ENCODE measurements around the gene SYT12.

The SYT12 gene

GRCh38 chr11:67022961-67023956 is at the start of gene SYT12:
SYT12 (plus strand) TSS chr11:67023134; CDS start chr11:67030145, 7,011 bp downstream.
- DNase-seq (peak; percentile 25), ATAC-seq (no peak)
- H3K4me1 Mint-ChIP-seq = peaks cover 33% of the 10 kb centered on the region
- H3K9me3 Mint-ChIP-seq = peaks cover 4% of the 10 kb centered on the region
- H3K36me3 Mint-ChIP-seq (ENCODE audit: low read depth) = no peaks in the 10 kb centered on the region
- peaks cover 49% of the 10 kb centered on the region for H3K27me3 Mint-ChIP-seq
- H3K27ac Mint-ChIP-seq = no peak within 1 kb of the TSS
- H3K4me3 Mint-ChIP-seq = peak within 1 kb of the TSS; percentile 67

GRCh38 chr11:66973956-66974580 is 48.9 kb upstream of the SYT12 start:
- Mint-ChIP-seq H3K36me3 (ENCODE audit: low read depth) (no peaks in the 10 kb centered on the region), H3K4me1 (peaks cover 17% of the 10 kb centered on the region), H3K9me3 (no peaks in the 10 kb centered on the region), H3K27me3 (peaks cover 12% of the 10 kb centered on the region), H3K4me3 (no peak overlapping the region), H3K27ac (no peak overlapping the region)
- ATAC-seq = no peak
- no peak for DNase-seq

GRCh38 chr11:66974724-66975404 is 48.1 kb upstream of the SYT12 start, which contains the start of gene C11orf86:
C11orf86 (plus strand) TSS chr11:66975304; CDS start chr11:66975363, 59 bp downstream.
- H3K27me3 Mint-ChIP-seq = peaks cover 12% of the 10 kb centered on the region
- H3K4me3 Mint-ChIP-seq = no peak within 1 kb of the TSS
- ATAC-seq (no peak), DNase-seq (no peak)
- H3K27ac Mint-ChIP-seq = no peak within 1 kb of the TSS
- peaks cover 17% of the 10 kb centered on the region for H3K4me1 Mint-ChIP-seq
- peaks cover 4% of the 10 kb centered on the region for H3K9me3 Mint-ChIP-seq
- H3K36me3 Mint-ChIP-seq (ENCODE audit: low read depth) = no peaks in the 10 kb centered on the region

GRCh38 chr11:66975405-66976027 is 47.4 kb upstream of the SYT12 start:
- peaks cover 9% of the 10 kb centered on the region for H3K27me3 Mint-ChIP-seq
- no peaks in the 10 kb centered on the region for H3K36me3 Mint-ChIP-seq (ENCODE audit: low read depth)
- ATAC-seq (no peak), DNase-seq (no peak)
- peaks cover 12% of the 10 kb centered on the region for H3K4me1 Mint-ChIP-seq
- peaks cover 5% of the 10 kb centered on the region for H3K9me3 Mint-ChIP-seq
- no peak overlapping the region for H3K27ac Mint-ChIP-seq
- H3K4me3 Mint-ChIP-seq = no peak overlapping the region

GRCh38 chr11:66976028-66976467 is 46.9 kb upstream of the SYT12 start:
- peaks cover 11% of the 10 kb centered on the region for H3K27me3 Mint-ChIP-seq
- peaks cover 5% of the 10 kb centered on the region for H3K9me3 Mint-ChIP-seq
- H3K27ac Mint-ChIP-seq = no peak overlapping the region
- peak; percentile 26 for DNase-seq
- H3K4me1 Mint-ChIP-seq = peaks cover 7% of the 10 kb centered on the region
- H3K36me3 Mint-ChIP-seq (ENCODE audit: low read depth) = no peaks in the 10 kb centered on the region
- no peak overlapping the region for H3K4me3 Mint-ChIP-seq
- ATAC-seq = peak; percentile 25

- Mint-ChIP-seq H3K27ac (no peak overlapping the region), H3K4me1 (peaks cover 3% of the 10 kb centered on the region), H3K36me3 (ENCODE audit: low read depth) (no peaks in the 10 kb centered on the region), H3K27me3 (peaks cover 12% of the 10 kb centered on the region), H3K4me3 (no peak overlapping the region), H3K9me3 (peaks cover 5% of the 10 kb centered on the region)
- DNase-seq = no peak
- no peak for ATAC-seq
Measured at GRCh38 chr11:66976925-66977324, 46.0 kb upstream of the SYT12 start.

GRCh38 chr11:66978229-66978628 is 44.7 kb upstream of the SYT12 start:
- Mint-ChIP-seq H3K27ac (no peak overlapping the region), H3K9me3 (peaks cover 5% of the 10 kb centered on the region), H3K4me3 (no peak overlapping the region), H3K4me1 (peaks cover 6% of the 10 kb centered on the region), H3K27me3 (peaks cover 14% of the 10 kb centered on the region), H3K36me3 (ENCODE audit: low read depth) (no peaks in the 10 kb centered on the region)
- DNase-seq = no peak
- ATAC-seq = no peak

- H3K4me1 Mint-ChIP-seq = peaks cover 6% of the 10 kb centered on the region
- no peak overlapping the region for H3K27ac Mint-ChIP-seq
- H3K4me3 Mint-ChIP-seq = no peak overlapping the region
- no peaks in the 10 kb centered on the region for H3K36me3 Mint-ChIP-seq (ENCODE audit: low read depth)
- H3K27me3 Mint-ChIP-seq = peaks cover 14% of the 10 kb centered on the region
- no peak for ATAC-seq
- H3K9me3 Mint-ChIP-seq = peaks cover 5% of the 10 kb centered on the region
- DNase-seq = no peak
Measured at GRCh38 chr11:66978717-66979116, 44.2 kb upstream of the SYT12 start.

- Mint-ChIP-seq H3K27ac (no peak overlapping the region), H3K36me3 (ENCODE audit: low read depth) (no peaks in the 10 kb centered on the region), H3K4me3 (no peak overlapping the region), H3K27me3 (peaks cover 12% of the 10 kb centered on the region), H3K4me1 (peaks cover 6% of the 10 kb centered on the region), H3K9me3 (peaks cover 5% of the 10 kb centered on the region)
- DNase-seq (no peak), ATAC-seq (no peak)
Measured at GRCh38 chr11:66979336-66979980, 43.5 kb upstream of the SYT12 start.

GRCh38 chr11:66981976-66982578 is 40.9 kb upstream of the SYT12 start:
- H3K4me3 Mint-ChIP-seq = no peak overlapping the region

GRCh38 chr11:66983275-66983924 is 39.5 kb upstream of the SYT12 start:
- H3K4me1 Mint-ChIP-seq = peaks cover 6% of the 10 kb centered on the region
- peaks cover 17% of the 10 kb centered on the region for H3K27me3 Mint-ChIP-seq
- ATAC-seq (no peak), DNase-seq (no peak)
- H3K27ac Mint-ChIP-seq = no peak overlapping the region
- H3K36me3 Mint-ChIP-seq (ENCODE audit: low read depth) = no peaks in the 10 kb centered on the region
- no peak overlapping the region for H3K4me3 Mint-ChIP-seq
- peaks cover 5% of the 10 kb centered on the region for H3K9me3 Mint-ChIP-seq

More at GRCh38 chr11:66981976-66982578, 40.9 kb upstream of the SYT12 start:
- no peak overlapping the region for H3K27ac Mint-ChIP-seq
- H3K9me3 Mint-ChIP-seq = peaks cover 5% of the 10 kb centered on the region
- no peaks in the 10 kb centered on the region for H3K36me3 Mint-ChIP-seq (ENCODE audit: low read depth)
- DNase-seq = peak; percentile 55
- peaks cover 17% of the 10 kb centered on the region for H3K27me3 Mint-ChIP-seq
- peaks cover 6% of the 10 kb centered on the region for H3K4me1 Mint-ChIP-seq
- ATAC-seq = no peak

GRCh38 chr11:66985508-66986177 is 37.3 kb upstream of the SYT12 start:
- no peak overlapping the region for H3K27ac Mint-ChIP-seq
- no peak overlapping the region for H3K4me3 Mint-ChIP-seq
- no peaks in the 10 kb centered on the region for H3K36me3 Mint-ChIP-seq (ENCODE audit: low read depth)
- DNase-seq (no peak), ATAC-seq (no peak)
- H3K9me3 Mint-ChIP-seq = no peaks in the 10 kb centered on the region
- H3K27me3 Mint-ChIP-seq = peaks cover 20% of the 10 kb centered on the region
- H3K4me1 Mint-ChIP-seq = peaks cover 6% of the 10 kb centered on the region

GRCh38 chr11:66986178-66986545 is 36.8 kb upstream of the SYT12 start:
- ATAC-seq (no peak), DNase-seq (no peak)
- Mint-ChIP-seq H3K36me3 (ENCODE audit: low read depth) (no peaks in the 10 kb centered on the region), H3K4me3 (no peak overlapping the region), H3K27ac (no peak overlapping the region), H3K27me3 (peaks cover 18% of the 10 kb centered on the region), H3K9me3 (no peaks in the 10 kb centered on the region), H3K4me1 (peaks cover 6% of the 10 kb centered on the region)
